GM12872 (cell line): ENCODE measurements around the gene ASAP3.

Source experiments
- TF ChIP-seq, protein P1 (sequence below): IDR thresholded peaks from 3 replicates; pipeline ENCODE4 v1.5.1; 2011; ENCODE audit warnings: low read depth, mild to moderate bottlenecking, low read length, moderate library complexity; ENCODE audit not compliant: insufficient read depth

ASAP3 gene

GRCh38 chr1:23383577-23384311 lies 100.2 kb downstream of the ASAP3 start:
- TF ChIP-seq, protein P1, sequence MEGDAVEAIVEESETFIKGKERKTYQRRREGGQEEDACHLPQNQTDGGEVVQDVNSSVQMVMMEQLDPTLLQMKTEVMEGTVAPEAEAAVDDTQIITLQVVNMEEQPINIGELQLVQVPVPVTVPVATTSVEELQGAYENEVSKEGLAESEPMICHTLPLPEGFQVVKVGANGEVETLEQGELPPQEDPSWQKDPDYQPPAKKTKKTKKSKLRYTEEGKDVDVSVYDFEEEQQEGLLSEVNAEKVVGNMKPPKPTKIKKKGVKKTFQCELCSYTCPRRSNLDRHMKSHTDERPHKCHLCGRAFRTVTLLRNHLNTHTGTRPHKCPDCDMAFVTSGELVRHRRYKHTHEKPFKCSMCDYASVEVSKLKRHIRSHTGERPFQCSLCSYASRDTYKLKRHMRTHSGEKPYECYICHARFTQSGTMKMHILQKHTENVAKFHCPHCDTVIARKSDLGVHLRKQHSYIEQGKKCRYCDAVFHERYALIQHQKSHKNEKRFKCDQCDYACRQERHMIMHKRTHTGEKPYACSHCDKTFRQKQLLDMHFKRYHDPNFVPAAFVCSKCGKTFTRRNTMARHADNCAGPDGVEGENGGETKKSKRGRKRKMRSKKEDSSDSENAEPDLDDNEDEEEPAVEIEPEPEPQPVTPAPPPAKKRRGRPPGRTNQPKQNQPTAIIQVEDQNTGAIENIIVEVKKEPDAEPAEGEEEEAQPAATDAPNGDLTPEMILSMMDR = no peak

DNA sequence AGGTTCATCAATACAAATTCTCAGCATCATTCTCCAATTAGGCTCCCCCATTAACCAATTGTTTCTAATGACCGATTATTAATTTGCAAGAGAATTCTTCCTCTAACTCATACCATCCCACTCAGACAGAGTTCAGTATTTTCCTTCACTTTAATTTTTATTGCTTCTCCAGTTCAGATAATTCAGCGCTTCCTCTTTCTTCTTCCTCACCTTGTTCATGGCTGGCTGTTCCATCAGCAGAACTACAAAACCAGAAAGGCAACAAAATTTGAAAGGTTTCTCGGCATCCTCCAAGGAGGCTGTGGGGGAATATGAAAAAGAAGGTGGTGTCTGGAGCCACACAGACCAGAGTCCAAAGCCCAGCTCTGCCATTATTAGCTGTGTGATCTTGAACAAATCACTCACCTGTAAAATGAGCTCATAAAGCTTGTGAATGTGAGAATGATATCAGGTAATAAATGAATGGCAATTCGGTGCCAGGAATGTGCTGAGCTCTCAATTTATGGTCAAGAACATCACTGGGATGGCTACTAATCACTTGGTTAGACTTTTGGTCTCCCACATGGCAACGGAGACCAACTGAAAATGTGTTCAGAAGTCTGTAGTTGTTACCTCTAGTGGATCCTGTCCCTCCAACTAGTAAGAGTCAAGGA lies 102.6 kb downstream of the ASAP3 start:
- TF ChIP-seq, protein P1 = no peak

GRCh38 chr1:23380719-23381118 lies 103.3 kb downstream of the ASAP3 start:
- TF ChIP-seq, protein P1 = no peak
